ENCODE results near the gene NCOA3. TPM values are rescaled to one million over a fixed set of nuclear protein-coding genes. Genes with fewer than 3 reads are reported as not detected.

NCOA3 gene
- total and polyA plus RNA-seq, 2 of the 8 experiments (the other 6 are each of a cell fraction or from before 2014, with no cell fraction given), result 7.9 to 24.7 TPM

GRCh38 chr20:47620808-47621805 lies 119.4 kb downstream of the NCOA3 start (continued):
- TF ChIP-seq, protein P1, sequence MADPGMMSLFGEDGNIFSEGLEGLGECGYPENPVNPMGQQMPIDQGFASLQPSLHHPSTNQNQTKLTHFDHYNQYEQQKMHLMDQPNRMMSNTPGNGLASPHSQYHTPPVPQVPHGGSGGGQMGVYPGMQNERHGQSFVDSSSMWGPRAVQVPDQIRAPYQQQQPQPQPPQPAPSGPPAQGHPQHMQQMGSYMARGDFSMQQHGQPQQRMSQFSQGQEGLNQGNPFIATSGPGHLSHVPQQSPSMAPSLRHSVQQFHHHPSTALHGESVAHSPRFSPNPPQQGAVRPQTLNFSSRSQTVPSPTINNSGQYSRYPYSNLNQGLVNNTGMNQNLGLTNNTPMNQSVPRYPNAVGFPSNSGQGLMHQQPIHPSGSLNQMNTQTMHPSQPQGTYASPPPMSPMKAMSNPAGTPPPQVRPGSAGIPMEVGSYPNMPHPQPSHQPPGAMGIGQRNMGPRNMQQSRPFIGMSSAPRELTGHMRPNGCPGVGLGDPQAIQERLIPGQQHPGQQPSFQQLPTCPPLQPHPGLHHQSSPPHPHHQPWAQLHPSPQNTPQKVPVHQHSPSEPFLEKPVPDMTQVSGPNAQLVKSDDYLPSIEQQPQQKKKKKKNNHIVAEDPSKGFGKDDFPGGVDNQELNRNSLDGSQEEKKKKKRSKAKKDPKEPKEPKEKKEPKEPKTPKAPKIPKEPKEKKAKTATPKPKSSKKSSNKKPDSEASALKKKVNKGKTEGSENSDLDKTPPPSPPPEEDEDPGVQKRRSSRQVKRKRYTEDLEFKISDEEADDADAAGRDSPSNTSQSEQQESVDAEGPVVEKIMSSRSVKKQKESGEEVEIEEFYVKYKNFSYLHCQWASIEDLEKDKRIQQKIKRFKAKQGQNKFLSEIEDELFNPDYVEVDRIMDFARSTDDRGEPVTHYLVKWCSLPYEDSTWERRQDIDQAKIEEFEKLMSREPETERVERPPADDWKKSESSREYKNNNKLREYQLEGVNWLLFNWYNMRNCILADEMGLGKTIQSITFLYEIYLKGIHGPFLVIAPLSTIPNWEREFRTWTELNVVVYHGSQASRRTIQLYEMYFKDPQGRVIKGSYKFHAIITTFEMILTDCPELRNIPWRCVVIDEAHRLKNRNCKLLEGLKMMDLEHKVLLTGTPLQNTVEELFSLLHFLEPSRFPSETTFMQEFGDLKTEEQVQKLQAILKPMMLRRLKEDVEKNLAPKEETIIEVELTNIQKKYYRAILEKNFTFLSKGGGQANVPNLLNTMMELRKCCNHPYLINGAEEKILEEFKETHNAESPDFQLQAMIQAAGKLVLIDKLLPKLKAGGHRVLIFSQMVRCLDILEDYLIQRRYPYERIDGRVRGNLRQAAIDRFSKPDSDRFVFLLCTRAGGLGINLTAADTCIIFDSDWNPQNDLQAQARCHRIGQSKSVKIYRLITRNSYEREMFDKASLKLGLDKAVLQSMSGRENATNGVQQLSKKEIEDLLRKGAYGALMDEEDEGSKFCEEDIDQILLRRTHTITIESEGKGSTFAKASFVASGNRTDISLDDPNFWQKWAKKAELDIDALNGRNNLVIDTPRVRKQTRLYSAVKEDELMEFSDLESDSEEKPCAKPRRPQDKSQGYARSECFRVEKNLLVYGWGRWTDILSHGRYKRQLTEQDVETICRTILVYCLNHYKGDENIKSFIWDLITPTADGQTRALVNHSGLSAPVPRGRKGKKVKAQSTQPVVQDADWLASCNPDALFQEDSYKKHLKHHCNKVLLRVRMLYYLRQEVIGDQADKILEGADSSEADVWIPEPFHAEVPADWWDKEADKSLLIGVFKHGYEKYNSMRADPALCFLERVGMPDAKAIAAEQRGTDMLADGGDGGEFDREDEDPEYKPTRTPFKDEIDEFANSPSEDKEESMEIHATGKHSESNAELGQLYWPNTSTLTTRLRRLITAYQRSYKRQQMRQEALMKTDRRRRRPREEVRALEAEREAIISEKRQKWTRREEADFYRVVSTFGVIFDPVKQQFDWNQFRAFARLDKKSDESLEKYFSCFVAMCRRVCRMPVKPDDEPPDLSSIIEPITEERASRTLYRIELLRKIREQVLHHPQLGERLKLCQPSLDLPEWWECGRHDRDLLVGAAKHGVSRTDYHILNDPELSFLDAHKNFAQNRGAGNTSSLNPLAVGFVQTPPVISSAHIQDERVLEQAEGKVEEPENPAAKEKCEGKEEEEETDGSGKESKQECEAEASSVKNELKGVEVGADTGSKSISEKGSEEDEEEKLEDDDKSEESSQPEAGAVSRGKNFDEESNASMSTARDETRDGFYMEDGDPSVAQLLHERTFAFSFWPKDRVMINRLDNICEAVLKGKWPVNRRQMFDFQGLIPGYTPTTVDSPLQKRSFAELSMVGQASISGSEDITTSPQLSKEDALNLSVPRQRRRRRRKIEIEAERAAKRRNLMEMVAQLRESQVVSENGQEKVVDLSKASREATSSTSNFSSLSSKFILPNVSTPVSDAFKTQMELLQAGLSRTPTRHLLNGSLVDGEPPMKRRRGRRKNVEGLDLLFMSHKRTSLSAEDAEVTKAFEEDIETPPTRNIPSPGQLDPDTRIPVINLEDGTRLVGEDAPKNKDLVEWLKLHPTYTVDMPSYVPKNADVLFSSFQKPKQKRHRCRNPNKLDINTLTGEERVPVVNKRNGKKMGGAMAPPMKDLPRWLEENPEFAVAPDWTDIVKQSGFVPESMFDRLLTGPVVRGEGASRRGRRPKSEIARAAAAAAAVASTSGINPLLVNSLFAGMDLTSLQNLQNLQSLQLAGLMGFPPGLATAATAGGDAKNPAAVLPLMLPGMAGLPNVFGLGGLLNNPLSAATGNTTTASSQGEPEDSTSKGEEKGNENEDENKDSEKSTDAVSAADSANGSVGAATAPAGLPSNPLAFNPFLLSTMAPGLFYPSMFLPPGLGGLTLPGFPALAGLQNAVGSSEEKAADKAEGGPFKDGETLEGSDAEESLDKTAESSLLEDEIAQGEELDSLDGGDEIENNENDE (IDR thresholded peaks at IDR 0.05; ENCODE audit: insufficient replicate concordance, low read length), result peak; percentile 51
